ENCODE measurements around the gene RNF215.
"Not testable (repeated sequence)": the region's sequence is repeated elsewhere in the genome, so short reads cannot be mapped to it uniquely, and the experiment has no call there.

Gene RNF215

GRCh38 chr22:30421695-30422480 is 34.7 kb upstream of the RNF215 start:
- no peak for DNase-seq (ENCODE audit: low read depth)

GRCh38 chr22:30420347-30421125 is 33.3 kb upstream of the RNF215 start:
- DNase-seq (ENCODE audit: low read depth) = peak; percentile 36

- no peak for DNase-seq (ENCODE audit: low read depth)
Observed at GRCh38 chr22:30416837-30417236, 29.6 kb upstream of the RNF215 start.

GRCh38 chr22:30416403-30416802 is 29.2 kb upstream of the RNF215 start:
- no peak for DNase-seq (ENCODE audit: low read depth)

- DNase-seq (ENCODE audit: low read depth) = no peak
Observed at GRCh38 chr22:30414525-30415047, 27.4 kb upstream of the RNF215 start.

- no peak for DNase-seq (ENCODE audit: low read depth)
Observed at GRCh38 chr22:30413745-30414524, 26.7 kb upstream of the RNF215 start.

- DNase-seq (ENCODE audit: low read depth) = no peak
Observed at GRCh38 chr22:30413001-30413400, 25.8 kb upstream of the RNF215 start.

- DNase-seq (ENCODE audit: low read depth) = no peak
Observed at GRCh38 chr22:30411780-30412179, 24.6 kb upstream of the RNF215 start.

- DNase-seq (ENCODE audit: low read depth) = no peak
Observed at GRCh38 chr22:30408388-30409102, 21.3 kb upstream of the RNF215 start.

GRCh38 chr22:30406400-30406799 is 19.2 kb upstream of the RNF215 start:
- no peak for DNase-seq (ENCODE audit: low read depth)

GRCh38 chr22:30405731-30406130 is 18.5 kb upstream of the RNF215 start:
- no peak for DNase-seq (ENCODE audit: low read depth)

GRCh38 chr22:30404307-30404706 is 17.1 kb upstream of the RNF215 start:
- no peak for DNase-seq (ENCODE audit: low read depth)

- not testable (repeated sequence) for DNase-seq (ENCODE audit: low read depth)
Observed at GRCh38 chr22:30402766-30403104, 15.5 kb upstream of the RNF215 start.

- DNase-seq (ENCODE audit: low read depth) = no peak
Observed at GRCh38 chr22:30402028-30402765, 15.0 kb upstream of the RNF215 start.

GRCh38 chr22:30401024-30401423 is 13.8 kb upstream of the RNF215 start:
- DNase-seq (ENCODE audit: low read depth) = not testable (repeated sequence)

GRCh38 chr22:30400159-30400558 is 12.9 kb upstream of the RNF215 start:
- DNase-seq (ENCODE audit: low read depth) = no peak

GRCh38 chr22:30399718-30400117 is 12.5 kb upstream of the RNF215 start:
- no peak for DNase-seq (ENCODE audit: low read depth)

GRCh38 chr22:30398685-30399680 is 11.8 kb upstream of the RNF215 start:
- DNase-seq (ENCODE audit: low read depth) = no peak

Measured in HS-27A (cell line).